HCT116 (cell line): ENCODE measurements around the gene ATG10. TPM values are rescaled to one million over a fixed set of nuclear protein-coding genes. Genes with fewer than 3 reads are reported as not detected.
"Not testable (repeated sequence)": the region's sequence is repeated elsewhere in the genome, so short reads cannot be mapped to it uniquely, and the experiment has no call there.

ENCODE experiments used
- ATAC-seq: fragments of 200-7000 bp; cut with Tn5 transposase; 2 replicates; pipeline ENCODE4 v1.9.1; 2020; ENCODE audit warnings: mild to moderate bottlenecking, moderate library complexity
- BruUV-seq: library from RNA; stranded (reverse); fragments of 400-500 nt; replicated peaks from 2 replicates; lab custom pipeline; 2021; lab: Mats Ljungman, UMichigan
- CTCF ChIA-PET: fragments of 300-600 bp; sonication (Branson Sonifier 250); formaldehyde crosslinking; loops from one replicate; lab custom pipeline; 2021; ENCODE audit warnings: antibody characterized with exemption; lab: Charles Lee
- POLR2A ChIA-PET: fragments of 300-600, 350-600 bp; sonication (Branson Sonifier 250); formaldehyde crosslinking; loops from one replicate; lab custom pipeline; 2021; ENCODE audit warnings: antibody characterized with exemption; lab: Charles Lee
- RAD21 ChIA-PET, 2 experiments: fragments of 300-600 bp; sonication (Branson Sonifier 250); formaldehyde crosslinking; loops; one replicate each; lab custom pipeline; 2023; ENCODE audit warnings: low total read pairs in 2 of 2; ENCODE audit not compliant: uncharacterized antibody in 2 of 2, unreplicated experiment in 2 of 2, low non-redundant PET in 1 of 2; lab: Charles Lee
- DNase-seq: peaks from one replicate; pipeline ENCODE4 v3.0.0-alpha.2; 2010; ENCODE audit warnings: low read depth, low spot score
- H2AFZ ChIP-seq: fragments of 200-600 bp; shearing (Covaris generic), sonication (generic); 2 replicates; pipeline ENCODE4 v1.6.1; 2017; ENCODE audit warnings: low read depth, mixed run types, mixed read lengths, antibody characterized with exemption, low read length; ENCODE audit not compliant: poor library complexity, severe bottlenecking
- H3K27ac ChIP-seq: 2 replicates; pipeline ENCODE4 v1.5.1; 2012; ENCODE audit warnings: low read depth, low read length
- H3K27me3 ChIP-seq: fragments of 200-600 bp; sonication (generic); 2 replicates; pipeline ENCODE4 v1.6.1; 2016; ENCODE audit warnings: mixed run types, low read length, mixed read lengths; ENCODE audit not compliant: insufficient read depth
- H3K36me3 ChIP-seq, 2 experiments: fragments of 200-500 bp in 1 of 2; fragments of 200-600 bp in 1 of 2; sonication (Bioruptor generic) in 1 of 2; sonication (generic) in 1 of 2; 2 replicates each; pipeline versions ENCODE4 v1.5.1 to v1.6.1; 2014 to 2016; ENCODE audit warnings: low read length in 2 of 2, inconsistent platforms in 1 of 2, mixed read lengths in 1 of 2, mixed run types in 1 of 2; ENCODE audit not compliant: insufficient read depth in 2 of 2, control insufficient read depth in 1 of 2
- H3K4me1 ChIP-seq, 2 experiments: fragments of 200-600 bp in 1 of 2; sonication (generic) in 1 of 2; 2 replicates each; pipeline versions ENCODE4 v1.5.1 to v1.6.1; 2012 to 2017; ENCODE audit warnings: low read length in 2 of 2, inconsistent platforms in 1 of 2, mild to moderate bottlenecking in 1 of 2, mixed read lengths in 1 of 2, mixed run types in 1 of 2, moderate library complexity in 1 of 2; ENCODE audit not compliant: insufficient read depth in 2 of 2, control insufficient read depth in 1 of 2
- H3K4me2 ChIP-seq: fragments of 200-600 bp; sonication (generic); 2 replicates; pipeline ENCODE4 v1.6.1; 2017; ENCODE audit warnings: mixed run types, low read length, mixed read lengths
- H3K4me3 ChIP-seq, 2 experiments: fragments of 200-600 bp in 1 of 2; sonication (generic) in 1 of 2; replicated peaks in 1 of 2; 2 replicates each; pipeline ENCODE4 v1.5.1; 2011 to 2016; ENCODE audit warnings: low read length in 2 of 2, control low read depth in 1 of 2, low read depth in 1 of 2, mild to moderate bottlenecking in 1 of 2, mixed read lengths in 1 of 2, mixed run types in 1 of 2
- H3K79me2 ChIP-seq: fragments of 200-600 bp; sonication (generic); 2 replicates; pipeline ENCODE4 v1.6.1; 2017; ENCODE audit warnings: mild to moderate bottlenecking, mixed run types, low read length, moderate library complexity, mixed read lengths; ENCODE audit not compliant: insufficient read depth
- H3K9ac ChIP-seq: fragments of 200-600 bp; sonication (generic); 2 replicates; pipeline ENCODE4 v1.6.1; 2016; ENCODE audit warnings: low read length, mixed read lengths
- H3K9me2 ChIP-seq: fragments of 200-600 bp; sonication (generic), shearing (Covaris generic); 2 replicates; pipeline ENCODE4 v1.6.1; 2017; ENCODE audit warnings: mixed run types, mild to moderate bottlenecking, moderate library complexity; ENCODE audit not compliant: insufficient read depth
- H3K9me3 ChIP-seq, 2 experiments: fragments of 200-500 bp in 1 of 2; fragments of 200-600 bp in 1 of 2; sonication (Bioruptor generic) in 1 of 2; sonication (generic) in 1 of 2; 2 replicates each; pipeline ENCODE4 v1.6.1; 2014 to 2017; ENCODE audit warnings: low read length in 2 of 2, mixed read lengths in 2 of 2, inconsistent platforms in 1 of 2, low read depth in 1 of 2, mild to moderate bottlenecking in 1 of 2, mixed run types in 1 of 2, moderate library complexity in 1 of 2; ENCODE audit not compliant: control insufficient read depth in 1 of 2, insufficient read depth in 1 of 2
- H4K20me1 ChIP-seq: fragments of 200-600 bp; sonication (generic), shearing (Covaris generic); 2 replicates; pipeline ENCODE4 v1.6.1; 2017; ENCODE audit warnings: mixed run types, mild to moderate bottlenecking, moderate library complexity; ENCODE audit not compliant: insufficient read depth
- ELF1 ChIP-seq: IDR thresholded peaks from 2 replicates; pipeline ENCODE4 v1.6.1; 2012; ENCODE audit warnings: low read depth, borderline replicate concordance
- FOSL1 ChIP-seq: IDR thresholded peaks from 2 replicates; pipeline ENCODE4 v1.6.1; 2012; ENCODE audit warnings: low read depth
- TCF7L2 ChIP-seq: IDR thresholded peaks from 2 replicates; pipeline ENCODE4 v1.7.0; 2011; ENCODE audit warnings: borderline replicate concordance, inconsistent platforms; ENCODE audit not compliant: insufficient read depth, insufficient read length; ENCODE audit errors: extremely low read depth
- intact Hi-C: fragments of 100-400 bp; cut with micrococcal nuclease; formaldehyde crosslinking; loops from 2 replicates; pipeline ENCODE4 v1.10.0; 2022
- total RNA-seq: library from RNA; stranded (reverse); gene quantifications from one replicate; pipeline ENCODE4 v1.2.1, GENCODE V29; 2021; ENCODE audit not compliant: unreplicated experiment

ATG10 gene
- total RNA-seq, 1 experiment from 2014 or later, result 9.4 TPM

DNA sequence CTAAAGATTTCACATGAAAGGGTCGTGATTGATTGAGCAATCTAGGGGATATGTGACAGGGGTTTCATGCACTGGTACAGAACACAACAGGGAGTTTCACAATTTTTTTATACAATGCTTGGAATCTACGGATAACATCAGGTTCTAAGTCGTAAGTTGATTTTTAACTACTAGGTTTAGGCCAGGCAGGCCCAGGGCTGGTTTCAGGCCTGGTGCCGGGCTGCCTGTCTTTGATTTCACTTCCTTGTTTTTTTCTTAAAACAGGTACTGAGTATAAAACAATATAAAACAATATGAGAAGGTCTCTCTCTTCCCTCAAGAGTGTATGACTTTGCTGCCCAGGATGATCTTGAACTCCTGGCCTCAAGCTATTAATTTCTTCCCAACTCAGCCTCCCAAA lies 301.6 kb downstream of the ATG10 start:
- ATAC-seq, H4K20me1 ChIP-seq, H3K4me2 ChIP-seq, H3K9me2 ChIP-seq, H3K9me3 ChIP-seq, BruUV-seq, intact Hi-C loops, POLR2A ChIA-PET, RAD21 ChIA-PET, H3K27me3 ChIP-seq, H3K9ac ChIP-seq, H2AFZ ChIP-seq, H3K4me3 ChIP-seq, DNase-seq: not testable (repeated sequence)
- Histone ChIP-seq H3K79me2 (peaks cover 32% of the 10 kb centered on the region), H3K36me3 (peaks cover 22 to 36% of the 10 kb centered on the region in 2 experiments), H3K27ac (peak overlapping the region; percentile 13; the same call in 1 of the 2 replicates), H3K4me1 (peaks cover 0 to 12% of the 10 kb centered on the region in 2 experiments; a peak in 3 of 4 replicates)
- CTCF ChIA-PET, result interaction anchor here (1.3 kb wide), 1 partner anchor 14 kb away, joined by 4 read pairs; no protein-coding TSS in a partner anchor

DNA sequence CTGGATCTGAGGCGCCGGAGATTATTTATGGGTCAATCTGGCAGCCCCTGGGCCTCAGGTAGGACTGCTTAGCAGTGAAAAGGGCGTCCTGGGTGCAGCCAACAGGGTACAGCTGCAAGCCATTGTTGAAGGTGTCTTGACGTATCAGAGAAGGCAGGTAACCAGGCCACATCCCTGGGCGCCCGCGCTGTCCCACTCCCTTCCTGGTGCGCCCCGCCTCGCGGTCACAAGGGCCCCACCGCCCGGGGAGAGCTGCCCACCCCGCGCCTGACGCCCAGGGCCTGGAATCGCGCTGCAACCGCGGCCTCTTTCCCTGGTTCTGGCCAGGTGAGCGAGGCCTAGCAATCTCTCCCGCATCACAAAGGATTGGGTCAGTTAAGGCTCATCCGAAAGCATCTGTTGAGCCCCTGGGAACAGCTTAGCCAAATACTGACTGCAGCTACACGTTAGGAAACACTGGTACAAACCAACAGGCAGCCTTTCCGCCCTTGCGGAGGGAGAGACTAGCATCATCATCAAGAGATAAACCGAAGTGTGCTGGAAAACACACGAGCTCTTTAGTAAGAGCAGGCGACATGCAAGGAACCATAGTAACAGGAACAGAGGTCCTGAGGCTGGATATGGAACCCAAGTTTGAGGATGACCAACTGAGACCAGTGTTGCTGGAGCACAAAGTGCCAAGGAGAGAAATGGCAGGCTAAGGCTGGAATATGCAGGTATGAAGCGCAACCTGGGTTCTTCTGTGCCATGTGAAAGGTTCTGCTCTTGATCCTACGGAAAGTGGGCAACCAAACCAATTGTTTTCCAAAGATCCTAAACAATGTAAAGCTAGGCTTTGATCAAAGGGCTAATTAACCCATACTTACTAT lies 302.8 kb downstream of the ATG10 start:
- CTCF ChIA-PET, result no interaction called here
- intact Hi-C loops, result no loop called here
- Histone ChIP-seq H3K9ac (no peak overlapping the region), H2AFZ (no peak overlapping the region), H3K79me2 (peaks cover 38% of the 10 kb centered on the region), H3K27me3 (no peaks in the 10 kb centered on the region), H3K4me2 (no peak overlapping the region), H3K9me3 (no peaks in the 10 kb centered on the region), H4K20me1 (peaks cover 6% of the 10 kb centered on the region; the same call in 1 of the 2 replicates), H3K4me1 (peaks cover under 1 to 18% of the 10 kb centered on the region in 2 experiments; a peak in 3 of 4 replicates), H3K27ac (peak overlapping the region; percentile 8; the same call in 1 of the 2 replicates), H3K36me3 (peaks cover 22 to 32% of the 10 kb centered on the region in 2 experiments), H3K9me2 (no peaks in the 10 kb centered on the region), H3K4me3 (no peak overlapping the region)
- no TSS peak for BruUV-seq
- no peak for TF ChIP-seq TCF7L2
- TF ChIP-seq FOSL1, result no peak
- TF ChIP-seq ELF1, result no peak
- peak; percentile 21 for ATAC-seq
- POLR2A ChIA-PET, result no interaction called here
- DNase-seq, result no peak
- RAD21 ChIA-PET, result no interaction called here
